GM21723 (cell line): ENCODE results near the gene MUC5B.
"Not testable (repeated sequence)": the region's sequence is repeated elsewhere in the genome, so short reads cannot be mapped to it uniquely, and the experiment has no call there.

ENCODE experiments used
- ATAC-seq: cut with Tn5 transposase; IDR thresholded peaks from one replicate; pipeline ENCODE4 v1.9.1; 2021; ENCODE audit warnings: mild to moderate bottlenecking, moderate library complexity; ENCODE audit not compliant: unreplicated experiment

MUC5B gene

DNA sequence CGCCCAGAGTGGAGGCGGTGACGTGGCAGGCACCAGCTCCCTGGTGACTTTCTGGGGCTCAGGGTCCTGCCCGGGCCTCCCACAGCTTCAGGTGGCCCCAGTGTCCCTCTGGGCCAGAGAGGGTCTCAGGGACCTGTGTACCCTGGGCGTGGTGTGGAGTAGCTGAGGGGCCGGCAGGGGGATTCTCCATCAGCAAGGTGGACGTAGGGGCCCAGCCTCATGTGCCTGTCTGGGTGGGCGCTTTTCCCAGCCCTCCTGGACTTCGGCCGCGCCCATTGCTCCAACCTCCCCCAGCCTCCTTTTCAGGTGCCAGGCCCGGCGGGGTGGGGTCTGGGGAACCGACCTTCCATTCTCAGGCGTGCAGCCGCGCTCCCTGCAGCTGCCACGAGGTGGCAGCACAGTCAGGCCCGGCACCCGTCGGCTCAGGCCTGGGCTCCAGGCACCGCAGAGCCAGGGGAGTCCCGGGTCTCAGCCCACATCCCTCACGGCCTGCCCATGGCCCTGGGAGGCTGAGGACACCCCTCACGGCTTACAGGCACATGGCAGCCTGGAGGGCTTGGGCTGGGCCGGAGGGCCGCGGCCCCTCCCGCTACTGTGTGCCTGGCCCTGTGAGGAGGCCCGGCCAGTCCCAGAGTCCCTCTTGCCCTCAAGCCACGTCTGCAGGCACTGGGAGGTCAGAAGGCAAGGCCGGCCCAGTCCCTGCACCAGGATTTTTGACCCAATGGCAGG is 19.9 kb upstream of the MUC5B start:
- ATAC-seq = no peak

DNA sequence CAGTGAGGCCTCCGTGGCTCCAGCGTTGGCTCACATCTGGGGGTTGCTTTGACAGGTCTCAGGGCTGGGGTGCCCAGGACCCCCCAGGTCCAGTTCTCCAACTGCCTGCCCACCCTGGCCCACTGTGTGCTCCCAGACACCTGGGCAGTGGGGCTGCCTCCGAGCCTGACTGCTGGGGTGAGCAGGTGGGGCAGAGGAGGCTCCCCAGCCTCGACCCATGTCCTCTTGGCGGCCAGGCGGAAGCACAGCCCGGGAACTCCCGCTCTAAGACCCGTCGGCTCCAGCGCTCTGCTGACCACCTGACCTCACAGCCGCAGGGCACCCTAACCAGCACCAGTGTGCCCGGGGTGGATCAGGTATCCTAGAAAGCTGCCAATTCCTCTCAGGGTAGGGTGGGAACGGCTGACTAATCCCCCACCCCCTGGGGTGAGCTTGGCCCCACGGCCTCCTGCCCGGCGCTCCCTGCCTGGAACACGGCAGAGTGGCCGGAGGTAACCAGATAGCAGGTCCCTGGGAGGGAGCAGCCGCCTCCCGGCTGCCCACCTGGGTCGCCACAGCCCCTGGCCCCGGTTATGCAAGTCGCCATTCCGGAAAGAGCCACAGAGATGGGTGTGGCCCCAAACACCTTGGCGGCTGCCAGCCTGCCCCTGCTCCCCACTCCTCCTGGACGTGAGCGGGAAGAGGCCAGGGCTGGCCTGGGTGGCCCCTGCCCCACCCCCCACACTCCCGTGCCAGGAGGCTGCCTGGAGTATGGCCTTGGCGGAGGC is 19.2 kb upstream of the MUC5B start:
- no peak for ATAC-seq

- ATAC-seq = no peak
Measured at GRCh38 chr11:1204381-1205101, 18.3 kb upstream of the MUC5B start.

- no peak for ATAC-seq
Measured at GRCh38 chr11:1205121-1205986, 17.5 kb upstream of the MUC5B start.

- no peak for ATAC-seq
Measured at GRCh38 chr11:1205987-1206331, 16.9 kb upstream of the MUC5B start.

- no peak for ATAC-seq
Measured at GRCh38 chr11:1206391-1207271, 16.2 kb upstream of the MUC5B start.

- ATAC-seq = no peak
Measured at GRCh38 chr11:1207401-1208143, 15.3 kb upstream of the MUC5B start.

DNA sequence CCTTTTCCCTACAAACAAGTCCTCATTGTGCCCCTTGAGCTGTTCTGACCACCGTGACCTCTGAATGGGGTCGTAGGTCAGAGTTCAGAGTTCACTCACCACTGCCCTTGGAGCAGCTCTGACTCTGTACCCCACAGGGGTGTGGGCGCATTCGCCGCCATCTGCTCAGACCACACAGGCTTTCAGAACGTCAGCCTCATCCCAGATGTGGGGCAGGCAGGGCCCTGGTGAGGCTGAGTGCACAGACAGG is 14.8 kb upstream of the MUC5B start:
- no peak for ATAC-seq

DNA sequence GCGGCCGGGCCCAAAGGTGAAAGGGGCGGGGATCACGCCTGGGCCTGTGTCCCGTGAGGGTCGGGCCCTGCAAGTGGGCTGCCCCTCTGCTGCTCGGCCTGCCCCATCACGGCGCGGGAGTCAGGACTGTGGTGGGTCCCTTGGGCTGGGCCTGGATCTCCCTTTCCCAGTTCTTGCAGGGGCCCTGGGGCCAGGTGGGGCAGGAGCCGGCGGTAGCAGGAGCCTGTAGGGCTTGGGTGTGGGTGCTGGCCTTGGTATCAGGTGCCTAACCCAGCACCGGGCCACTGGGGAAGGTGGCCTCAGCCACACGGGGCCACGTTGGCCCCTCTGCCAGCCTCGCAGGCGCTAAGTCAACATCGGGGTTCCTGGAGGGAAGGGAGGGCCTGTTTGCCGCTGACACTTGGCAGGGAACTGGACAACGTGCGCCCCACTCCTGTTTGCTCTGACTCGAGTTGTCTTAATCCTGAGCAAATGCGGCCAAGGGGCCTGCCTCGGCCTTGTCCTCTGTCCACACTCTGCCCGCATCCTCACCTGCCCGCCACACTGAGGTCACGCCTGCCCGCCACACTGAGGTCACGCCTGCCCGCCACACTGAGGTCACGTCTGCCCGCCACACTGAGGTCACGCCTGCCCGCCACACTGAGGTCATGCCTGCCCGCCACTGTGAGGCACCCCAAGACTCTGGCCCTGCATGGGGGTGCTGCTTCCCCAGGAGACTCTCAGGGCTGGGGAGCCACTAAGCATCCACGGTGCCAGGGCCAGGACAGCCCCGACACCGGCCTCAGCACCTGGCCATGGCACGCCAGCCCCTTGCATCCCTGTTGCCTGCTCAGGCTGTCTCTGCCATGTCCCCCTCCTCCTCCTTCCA is 14.2 kb upstream of the MUC5B start:
- ATAC-seq = no peak

- ATAC-seq = no peak
Measured at GRCh38 chr11:1209371-1210057, 13.4 kb upstream of the MUC5B start.

GRCh38 chr11:1211838-1212237 is 11.0 kb upstream of the MUC5B start:
- ATAC-seq = no peak

DNA sequence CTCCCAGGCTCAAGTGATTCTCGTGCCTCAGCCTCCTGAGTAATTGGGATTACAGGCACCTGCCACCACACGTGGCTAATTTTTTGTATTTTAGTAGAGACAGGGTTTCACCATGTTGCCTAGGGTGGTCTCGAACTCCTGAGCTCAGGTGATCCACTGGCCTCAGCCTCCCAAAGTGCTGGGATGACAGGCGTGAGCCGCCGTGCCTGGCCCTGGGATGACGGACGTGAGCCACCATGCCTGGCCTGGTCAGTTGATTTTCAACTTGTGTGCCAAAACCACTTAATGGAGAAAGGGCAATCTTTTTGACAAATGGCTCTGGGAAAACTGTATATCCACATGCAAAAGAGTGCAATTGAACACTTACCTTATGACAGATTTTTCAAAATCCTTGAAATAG is 7.0 kb upstream of the MUC5B start:
- ATAC-seq = not testable (repeated sequence)

DNA sequence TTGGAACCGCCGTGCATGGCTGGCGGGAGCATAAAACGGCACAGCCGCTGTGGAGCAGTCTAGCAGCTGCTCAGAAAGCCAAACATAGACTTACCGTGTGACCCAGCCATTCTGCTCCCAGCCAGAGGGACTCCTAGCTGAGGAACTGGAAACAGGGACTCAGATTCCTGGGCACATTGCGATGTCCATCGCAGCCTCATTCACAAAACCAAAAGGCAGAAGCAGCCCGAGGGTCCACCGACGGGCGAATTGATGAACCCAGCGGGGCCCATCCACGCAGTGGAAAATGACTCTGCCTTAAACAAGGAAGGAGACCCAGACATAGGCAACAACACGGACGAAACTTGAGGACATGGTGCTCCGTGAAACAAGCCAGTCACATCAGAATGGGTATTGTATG is 5.7 kb upstream of the MUC5B start:
- ATAC-seq = no peak

DNA sequence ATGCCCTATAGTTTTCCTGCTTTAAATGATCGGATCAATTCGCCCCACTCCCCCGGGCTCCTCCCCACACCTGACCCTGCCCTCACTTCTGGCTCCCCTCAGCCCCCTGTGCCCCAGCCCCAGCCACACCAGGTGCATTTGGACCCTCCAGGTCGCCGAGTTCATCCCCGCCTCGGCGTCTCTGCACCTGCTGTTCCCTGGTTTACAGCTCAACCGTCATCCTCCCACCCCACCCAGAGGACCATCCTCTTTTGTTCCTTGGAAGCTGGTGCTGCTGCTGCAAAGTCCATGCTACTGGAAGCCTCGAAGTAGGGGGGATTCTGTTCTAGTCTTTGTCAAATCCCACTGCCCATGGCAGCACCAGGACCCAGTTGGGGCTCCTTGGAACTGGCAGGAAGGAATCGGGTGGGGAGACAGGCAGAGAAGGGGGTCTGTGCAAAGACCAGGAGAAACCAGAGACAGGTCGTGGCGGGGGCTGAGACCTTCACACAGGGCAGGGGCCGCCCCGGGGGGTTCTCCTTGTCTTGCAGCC is 4.5 kb upstream of the MUC5B start:
- ATAC-seq = no peak

DNA sequence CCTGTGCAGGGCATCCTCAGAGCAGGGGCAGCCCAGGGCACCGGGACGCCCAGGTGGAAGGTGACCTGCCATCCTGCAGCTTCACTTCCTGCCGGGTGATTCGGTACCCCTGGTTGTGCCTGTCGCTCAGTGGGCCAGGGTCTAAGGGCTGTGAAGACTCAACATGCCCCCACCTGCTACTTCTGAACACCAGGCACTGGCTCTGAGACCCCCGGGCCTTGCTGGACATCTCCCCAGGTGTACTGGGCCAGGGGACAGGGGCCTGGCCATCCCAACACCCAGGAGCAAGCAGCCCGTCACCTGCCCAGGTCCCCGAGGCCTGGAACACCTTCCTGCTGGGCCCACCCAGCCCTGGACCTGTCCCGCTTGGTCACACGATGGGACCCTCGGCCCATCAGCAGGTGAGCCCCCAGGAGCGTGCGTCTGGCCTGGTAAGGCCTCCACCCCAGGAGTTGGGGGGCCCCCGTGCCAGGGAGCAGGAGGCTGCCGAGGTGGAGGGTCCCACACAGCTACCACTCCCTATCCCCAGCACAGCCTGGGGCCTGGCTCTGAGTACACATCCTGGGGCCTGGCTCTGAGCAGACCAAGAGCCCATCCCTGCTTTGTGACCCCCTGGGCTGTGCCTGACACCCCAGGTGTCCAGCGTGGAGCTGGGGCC is 3.9 kb upstream of the MUC5B start:
- ATAC-seq = no peak

GRCh38 chr11:1219446-1219833 is 3.4 kb upstream of the MUC5B start:
- no peak for ATAC-seq
